HG02884 (cell line): ENCODE results near the gene E2F4.

Experiments
- ATAC-seq: cut with Tn5 transposase; IDR thresholded peaks from one replicate; pipeline ENCODE4 v1.9.1; 2021; ENCODE audit warnings: mild to moderate bottlenecking, moderate library complexity; ENCODE audit not compliant: unreplicated experiment

E2F4 gene

DNA sequence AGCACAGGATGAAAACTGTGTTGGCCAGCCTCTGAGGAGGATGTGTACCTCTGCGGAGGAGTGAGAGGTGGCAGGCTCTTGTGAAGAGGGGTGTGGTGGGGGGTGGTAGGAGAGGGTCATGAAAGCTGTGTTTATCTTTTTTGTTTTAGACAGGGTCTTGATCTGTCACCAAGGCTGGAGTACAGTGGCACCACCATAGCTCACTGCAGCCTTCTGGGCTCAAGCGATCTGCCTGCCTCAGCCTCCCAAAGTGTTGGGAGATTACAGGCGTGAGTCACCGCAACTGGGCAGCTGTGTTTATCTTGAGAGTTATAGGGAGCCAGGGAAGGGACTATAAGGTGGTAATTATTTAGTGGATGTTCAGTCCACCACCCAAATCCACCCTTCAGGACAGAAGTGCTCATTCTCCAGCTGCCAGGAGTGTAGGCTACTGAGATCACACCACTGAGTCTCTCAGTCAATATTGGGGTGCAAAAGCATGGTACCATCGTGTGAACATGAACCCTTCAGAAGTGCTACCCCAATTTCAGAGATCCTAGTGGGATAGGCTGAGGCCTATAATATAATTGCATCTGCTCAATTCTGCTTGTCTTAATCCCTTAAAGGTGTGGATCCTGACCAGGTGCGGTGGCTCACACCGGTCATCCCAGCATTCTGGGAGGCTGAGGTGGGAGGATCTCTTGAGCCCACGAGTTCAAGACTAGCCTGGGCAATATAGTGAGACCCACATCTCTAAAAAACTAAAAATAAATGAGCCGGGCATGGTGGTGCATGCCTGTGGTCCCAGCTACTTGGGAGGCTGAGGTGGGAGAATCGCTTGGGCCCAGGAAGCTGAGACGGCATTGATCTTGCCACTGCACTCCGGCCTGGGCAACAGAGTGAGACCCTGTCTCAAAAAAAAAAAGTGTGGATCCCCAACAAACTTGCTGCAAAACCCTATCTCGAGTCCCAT lies 1.2 kb upstream of the E2F4 start:
- no peak for ATAC-seq

DNA sequence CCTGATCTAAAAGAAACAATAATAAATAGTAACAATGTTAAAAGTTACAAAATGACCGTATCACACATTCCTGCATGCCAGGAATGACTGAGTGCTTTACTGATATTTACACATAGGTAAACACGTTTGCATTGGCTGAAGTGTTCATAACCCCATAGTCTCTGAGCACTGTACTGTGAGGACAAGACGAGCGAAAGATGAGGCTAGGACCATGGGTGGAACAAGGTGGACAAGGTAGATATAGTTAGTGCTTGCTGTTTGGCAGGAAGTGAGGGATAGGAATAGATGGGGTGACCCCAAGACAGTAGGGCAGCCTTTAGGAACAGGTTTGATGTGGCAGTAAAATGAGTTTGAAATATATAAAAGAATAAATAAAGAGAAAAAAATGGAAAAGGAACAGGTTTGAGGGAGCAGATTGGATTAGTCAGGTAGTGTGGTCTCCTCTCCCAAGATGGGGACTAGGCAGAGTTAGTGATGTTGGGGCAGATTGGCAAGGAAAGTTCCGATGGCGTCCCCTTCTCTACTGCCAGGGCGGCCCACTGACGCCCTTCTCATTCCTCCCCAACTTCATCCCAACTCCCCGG lies 452 bp upstream of the E2F4 start:
- ATAC-seq: no peak

DNA sequence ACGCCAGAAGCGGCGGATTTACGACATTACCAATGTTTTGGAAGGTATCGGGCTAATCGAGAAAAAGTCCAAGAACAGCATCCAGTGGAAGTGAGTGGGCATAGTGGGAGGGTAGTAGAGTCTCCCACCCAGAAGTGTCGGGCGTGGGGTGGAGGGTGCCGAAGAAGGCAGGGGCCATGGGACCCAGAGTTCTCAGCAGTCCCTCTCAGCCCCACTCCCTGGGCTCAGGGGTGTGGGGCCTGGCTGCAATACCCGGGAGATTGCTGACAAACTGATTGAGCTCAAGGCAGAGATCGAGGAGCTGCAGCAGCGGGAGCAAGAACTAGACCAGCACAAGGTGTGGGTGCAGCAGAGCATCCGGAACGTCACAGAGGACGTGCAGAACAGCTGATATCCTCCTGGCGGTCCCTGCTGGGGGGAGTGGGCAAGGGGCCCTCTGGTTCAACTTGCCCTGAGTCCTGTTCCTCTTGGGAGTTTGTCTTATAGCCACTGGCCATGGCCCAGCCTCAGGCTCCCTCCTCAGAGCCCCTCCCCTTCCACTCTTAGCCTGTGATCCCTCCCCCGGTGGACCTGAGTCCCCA lies 916 bp downstream of the E2F4 start:
- no peak for ATAC-seq

DNA sequence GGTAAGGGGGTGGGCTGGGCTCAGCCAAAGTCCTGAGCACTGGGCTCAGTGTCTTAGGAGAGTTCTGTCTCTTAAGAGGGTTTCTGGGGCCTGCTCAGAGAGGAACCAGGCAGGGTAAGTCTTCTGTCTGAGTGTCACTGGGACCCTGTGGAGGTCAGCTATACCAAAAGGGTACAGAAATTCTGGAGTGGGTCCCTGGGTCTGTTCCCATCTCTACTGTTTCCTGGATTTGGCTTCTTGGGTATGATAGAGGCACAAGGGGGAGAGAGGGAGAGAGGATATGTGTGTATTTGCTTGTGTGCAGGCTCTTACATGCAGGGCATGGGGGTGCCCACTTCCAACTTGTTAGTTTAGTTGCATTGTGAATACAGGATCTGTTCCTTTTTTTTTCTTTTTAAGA lies 1.6 kb downstream of the E2F4 start:
- no peak for ATAC-seq

DNA sequence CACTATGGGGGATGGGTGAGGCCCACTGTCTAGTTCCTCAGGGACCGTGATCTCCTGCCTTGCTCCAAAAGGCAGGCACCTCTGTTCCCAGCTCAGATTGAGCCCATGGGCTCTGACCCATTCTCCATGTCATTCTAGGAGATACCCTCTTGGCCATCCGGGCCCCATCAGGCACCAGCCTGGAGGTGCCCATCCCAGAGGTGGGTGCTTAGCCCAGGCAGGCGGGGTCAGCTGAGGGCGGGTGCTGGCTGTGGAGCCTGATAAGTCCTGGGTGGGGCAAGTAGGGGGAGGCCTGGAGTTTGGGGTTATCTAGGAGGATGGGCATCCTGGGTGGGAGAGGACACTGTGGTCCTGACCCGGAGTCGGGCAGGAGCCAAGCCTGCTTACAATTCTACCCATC lies 2.3 kb downstream of the E2F4 start:
- ATAC-seq: no peak

DNA sequence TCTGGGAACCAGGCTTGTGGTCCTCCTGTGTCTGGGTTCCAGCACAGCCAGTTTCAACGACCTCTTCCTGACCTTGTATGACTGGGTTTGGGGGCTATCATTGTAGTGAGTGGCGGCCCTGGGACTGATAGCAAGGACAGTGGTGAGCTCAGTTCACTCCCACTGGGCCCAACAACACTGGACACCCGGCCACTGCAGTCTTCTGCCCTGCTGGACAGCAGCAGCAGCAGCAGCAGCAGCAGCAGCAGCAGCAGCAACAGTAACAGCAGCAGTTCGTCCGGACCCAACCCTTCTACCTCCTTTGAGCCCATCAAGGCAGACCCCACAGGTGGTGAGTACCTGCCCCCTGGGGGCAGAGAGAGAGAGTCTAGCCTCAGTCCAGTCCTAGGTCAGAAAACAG lies 3.7 kb downstream of the E2F4 start:
- no peak for ATAC-seq

DNA sequence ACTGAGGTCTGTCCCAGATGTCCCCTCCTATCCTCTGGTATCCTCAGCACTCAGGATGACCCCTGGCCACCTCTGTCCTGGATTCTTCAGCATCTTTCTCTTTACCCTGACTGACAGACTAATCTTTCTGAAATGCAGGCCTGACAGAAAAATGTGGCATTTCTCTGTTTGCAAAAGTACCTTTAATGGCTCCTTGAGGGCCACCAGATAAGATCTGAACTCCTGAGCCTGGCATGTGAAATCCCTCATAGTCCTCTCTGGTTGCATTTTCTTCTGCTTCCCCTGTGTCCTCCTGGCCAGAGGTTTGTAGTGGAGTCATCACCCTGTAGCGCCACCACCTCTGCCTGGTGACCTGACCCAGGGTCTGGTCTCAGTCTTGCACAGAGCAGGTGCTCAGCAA lies 4.9 kb downstream of the E2F4 start:
- no peak for ATAC-seq

DNA sequence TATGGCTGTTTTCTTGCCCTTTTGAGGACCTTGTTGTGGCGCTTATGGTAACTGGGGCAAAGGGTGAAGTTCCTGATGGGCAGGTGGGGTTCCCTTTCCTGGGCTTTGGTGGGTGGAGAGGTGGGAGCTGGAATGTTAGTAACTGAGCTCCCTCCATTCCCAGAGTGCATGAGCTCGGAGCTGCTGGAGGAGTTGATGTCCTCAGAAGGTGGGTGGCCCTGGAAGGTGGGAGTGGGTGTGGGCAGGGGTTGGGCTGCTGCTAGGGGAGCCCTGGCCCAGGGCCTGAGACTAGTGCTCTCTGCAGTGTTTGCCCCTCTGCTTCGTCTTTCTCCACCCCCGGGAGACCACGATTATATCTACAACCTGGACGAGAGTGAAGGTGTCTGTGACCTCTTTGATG lies 5.7 kb downstream of the E2F4 start:
- ATAC-seq: no peak

DNA sequence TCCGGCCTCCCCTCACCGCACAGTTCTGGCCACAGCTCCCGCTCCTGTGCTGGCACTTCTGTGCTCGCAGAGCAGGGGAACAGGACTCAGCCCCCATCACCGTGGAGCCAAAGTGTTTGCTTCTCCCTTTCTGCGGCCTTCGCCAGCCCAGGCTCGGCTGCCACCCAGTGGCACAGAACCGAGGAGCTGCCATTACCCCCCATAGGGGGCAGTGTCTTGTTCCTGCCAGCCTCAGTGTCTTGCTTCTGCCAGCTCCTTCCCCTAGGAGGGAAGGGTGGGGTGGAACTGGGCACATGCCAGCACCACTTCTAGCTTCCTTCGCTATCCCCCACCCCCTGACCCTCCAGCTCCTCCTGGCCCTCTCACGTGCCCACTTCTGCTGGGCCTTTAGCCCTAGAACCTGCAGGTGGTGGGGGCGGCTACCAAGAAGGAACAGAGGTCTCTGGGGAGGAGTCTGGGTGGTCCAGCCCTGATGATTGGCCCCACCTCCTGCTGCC lies 6.3 kb downstream of the E2F4 start:
- ATAC-seq: no peak

DNA sequence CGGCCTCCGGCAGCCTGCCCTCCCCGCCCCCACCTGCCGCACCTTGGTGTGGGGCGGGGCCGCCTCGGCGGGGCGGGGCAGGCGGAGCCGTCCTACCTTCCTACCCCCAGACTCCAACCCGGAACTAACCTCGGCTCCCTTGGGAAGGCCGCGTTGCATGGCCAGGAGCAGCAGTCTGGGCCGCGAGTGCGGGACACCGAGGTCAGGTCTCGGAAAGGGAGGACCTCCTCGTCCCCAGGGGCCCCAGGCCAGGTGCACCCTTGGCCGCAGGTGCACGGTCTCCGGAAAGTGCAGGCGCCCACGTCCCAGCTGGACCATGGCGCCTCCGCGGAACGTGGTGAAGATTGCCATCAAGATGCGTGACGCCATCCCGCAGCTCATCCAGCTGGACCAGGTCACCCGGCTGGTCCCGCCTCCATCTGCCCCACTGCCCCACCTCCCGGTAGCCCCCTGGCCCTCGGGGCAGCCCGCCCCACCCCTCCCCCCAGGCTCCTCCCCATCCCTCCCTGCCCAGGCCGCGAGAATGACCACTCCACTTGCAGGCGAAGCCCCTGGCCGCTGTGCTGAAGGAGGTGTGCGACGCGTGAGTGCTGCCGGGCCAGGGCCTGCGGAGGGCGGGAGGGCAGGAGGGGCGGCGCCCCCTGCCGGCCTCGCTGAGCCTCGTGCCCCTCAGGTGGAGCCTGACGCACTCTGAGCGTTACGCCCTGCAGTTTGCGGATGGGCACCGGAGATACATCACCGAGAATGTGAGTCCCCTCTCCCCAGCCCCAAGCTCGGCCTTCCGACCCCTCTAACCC lies 7.3 kb downstream of the E2F4 start, which contains the start of gene ELMO3:
TSS of gene ELMO3 (plus strand) at position 121 of the 797 bp plus-strand sequence. CDS start at position 317, 196 bp downstream.
- no peak for ATAC-seq

DNA sequence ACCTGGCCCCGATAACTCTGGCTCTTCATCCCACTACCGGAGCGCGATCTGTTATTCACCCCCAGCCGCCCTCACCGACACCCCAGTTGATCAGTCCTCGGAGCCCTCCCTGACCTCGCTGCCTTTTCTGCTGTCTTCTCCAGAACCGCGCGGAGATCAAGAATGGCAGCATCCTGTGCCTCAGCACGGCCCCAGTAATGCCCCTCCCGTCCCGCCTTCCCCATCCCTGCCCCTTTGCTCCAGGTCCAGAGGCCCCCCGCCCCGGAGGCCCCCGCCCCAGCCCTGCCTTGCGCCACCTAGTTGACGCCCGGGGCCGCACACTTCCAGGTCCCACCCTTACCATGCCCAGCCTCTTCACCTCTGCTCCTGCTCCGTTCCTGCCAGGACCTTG lies 7.8 kb downstream of the E2F4 start:
- no peak for ATAC-seq

DNA sequence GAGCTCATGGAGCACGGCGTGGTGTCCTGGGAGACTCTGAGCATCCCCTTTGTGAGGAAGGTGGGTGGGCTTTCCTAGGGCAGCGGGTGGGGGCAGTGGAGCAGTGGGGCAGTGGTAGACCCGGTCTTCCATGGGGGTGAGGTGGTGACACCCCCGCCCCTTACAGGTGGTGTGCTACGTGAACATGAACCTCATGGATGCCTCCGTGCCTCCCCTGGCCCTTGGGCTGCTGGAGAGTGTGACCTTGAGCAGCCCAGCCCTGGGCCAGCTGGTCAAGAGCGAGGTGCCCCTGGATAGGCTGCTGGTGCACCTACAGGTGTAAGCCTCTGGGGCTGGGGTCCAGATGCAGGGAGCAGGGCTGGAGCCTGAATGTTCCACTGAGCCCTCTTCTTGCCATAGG lies 8.5 kb downstream of the E2F4 start:
- ATAC-seq: no peak

DNA sequence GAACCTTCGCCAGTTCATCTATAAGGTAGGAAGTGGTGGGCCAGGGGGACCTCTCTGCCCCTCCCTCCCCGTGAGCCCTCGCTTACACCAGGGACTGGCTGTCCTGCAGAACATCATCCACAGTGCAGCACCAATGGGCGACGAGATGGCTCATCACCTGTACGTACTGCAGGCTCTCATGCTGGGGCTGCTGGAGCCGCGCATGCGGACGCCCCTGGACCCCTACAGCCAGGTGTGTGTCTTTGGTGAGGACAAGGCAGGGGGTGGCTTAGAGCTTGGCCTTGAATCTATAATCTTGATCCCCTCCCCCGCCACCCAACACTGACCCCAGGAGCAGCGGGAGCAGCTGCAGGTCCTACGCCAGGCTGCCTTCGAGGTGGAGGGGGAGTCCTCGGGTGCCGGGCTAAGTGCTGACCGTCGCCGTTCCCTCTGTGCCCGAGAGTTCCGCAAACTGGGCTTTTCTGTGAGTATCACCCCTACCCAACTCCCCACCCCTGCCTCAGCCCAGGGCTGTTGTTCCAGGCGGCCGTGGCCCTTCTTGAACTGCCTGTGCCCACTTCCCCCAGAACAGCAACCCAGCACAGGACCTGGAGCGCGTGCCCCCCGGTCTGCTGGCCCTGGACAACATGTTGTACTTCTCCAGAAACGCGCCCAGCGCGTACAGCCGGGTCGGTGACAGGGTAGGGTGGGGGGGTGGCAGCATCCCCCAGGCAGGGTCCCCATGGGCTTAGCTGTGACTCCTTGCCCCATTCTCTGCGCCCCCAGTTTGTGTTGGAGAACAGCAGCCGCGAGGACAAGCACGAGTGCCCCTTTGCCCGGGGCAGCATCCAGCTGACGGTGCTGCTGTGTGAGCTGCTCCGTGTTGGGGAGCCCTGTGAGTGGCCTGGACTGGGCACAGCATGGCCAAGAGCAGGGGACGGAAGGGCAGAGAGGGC lies 9.7 kb downstream of the E2F4 start:
- no peak for ATAC-seq

DNA sequence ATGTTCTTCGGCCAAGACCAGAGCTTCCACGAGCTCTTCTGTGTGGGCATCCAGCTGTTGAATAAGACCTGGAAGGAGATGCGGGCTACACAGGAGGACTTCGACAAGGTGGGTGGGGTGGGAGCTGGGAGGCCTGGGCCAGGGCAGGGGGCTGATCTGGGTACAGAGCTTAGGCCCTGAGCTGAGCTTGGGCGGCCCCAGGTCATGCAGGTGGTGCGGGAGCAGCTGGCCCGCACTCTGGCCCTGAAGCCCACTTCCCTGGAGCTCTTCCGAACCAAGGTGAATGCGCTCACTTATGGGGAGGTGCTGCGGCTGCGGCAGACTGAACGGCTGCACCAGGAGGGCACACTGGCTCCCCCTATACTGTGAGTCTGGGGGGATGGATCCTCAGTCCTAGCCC lies 10.5 kb downstream of the E2F4 start:
- no peak for ATAC-seq

DNA sequence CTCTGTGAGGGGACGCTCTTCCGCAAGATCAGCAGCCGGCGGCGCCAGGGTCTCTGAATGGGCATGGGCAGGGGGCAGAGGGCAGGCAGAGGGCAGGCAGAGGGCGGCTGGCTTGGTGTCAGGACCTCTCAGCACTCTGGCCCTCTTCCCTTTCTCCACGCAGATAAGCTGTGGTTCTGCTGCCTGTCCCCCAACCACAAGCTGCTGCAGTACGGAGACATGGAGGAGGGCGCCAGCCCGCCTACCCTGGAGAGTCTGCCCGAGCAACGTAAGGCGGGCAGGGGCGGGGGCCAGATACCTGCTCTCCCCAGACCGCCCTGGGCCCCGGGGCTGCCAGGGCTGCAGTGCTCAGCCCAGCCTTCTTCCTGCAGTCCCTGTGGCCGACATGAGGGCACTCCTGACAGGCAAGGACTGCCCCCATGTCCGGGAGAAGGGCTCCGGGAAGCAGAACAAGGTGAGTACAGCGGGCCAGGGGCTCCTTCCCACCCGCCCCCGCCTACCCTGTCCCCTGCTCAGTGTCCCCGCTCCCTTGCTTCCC lies 11.1 kb downstream of the E2F4 start:
- ATAC-seq: no peak

DNA sequence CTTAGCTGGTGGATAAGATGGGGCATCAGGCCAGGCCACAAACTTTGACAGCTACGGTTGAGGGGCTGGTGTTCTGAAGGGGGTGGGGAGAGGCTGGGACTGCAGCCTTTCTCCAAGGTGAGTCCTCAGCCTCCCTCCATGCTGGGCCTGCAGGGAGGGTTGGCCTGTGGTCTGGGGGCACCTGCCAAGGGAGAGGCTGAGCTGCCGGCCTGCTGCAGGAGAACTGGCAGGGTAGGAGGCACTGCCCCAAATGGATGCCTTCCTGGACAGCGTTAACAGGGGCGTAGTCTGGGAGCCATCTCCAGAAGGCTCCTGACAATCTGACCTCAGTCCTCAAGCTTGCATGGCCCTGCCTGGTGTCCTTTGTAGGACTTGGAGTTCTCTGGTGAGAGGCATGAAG lies 12.1 kb downstream of the E2F4 start:
- ATAC-seq: no peak

DNA sequence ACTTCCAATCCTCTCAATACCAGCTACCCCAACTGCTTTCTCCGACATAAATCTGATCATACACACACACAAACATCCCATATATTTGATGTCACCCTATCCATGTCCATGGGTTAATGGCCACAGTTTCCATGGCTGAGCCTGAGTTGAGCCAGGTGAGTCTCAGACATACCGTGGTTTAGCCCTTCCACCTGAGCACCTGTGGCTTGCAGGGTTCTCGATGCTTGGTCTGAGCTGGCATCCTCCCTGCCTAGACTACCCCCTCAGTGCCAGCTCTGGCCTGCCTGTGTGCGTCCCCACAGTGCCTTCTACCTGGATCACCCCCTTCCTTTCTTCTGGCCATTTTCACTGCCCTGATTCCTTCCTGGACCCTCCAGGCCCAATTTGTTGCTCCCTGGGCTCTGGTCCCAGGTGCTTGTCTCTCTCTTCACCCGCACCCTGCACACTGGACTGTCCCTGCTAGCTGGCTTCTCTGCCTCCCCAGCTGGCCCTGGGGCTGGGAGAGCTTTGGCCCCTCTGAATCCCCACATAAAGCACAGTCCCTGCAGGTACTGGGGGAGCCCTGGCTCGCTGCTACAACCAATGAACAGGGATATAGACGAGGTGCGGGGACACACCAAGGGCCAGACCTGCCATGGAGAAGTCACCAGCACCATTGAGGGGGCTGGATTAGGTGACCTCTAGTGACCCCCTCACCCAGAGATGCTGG lies 14.3 kb downstream of the E2F4 start:
- no peak for ATAC-seq

DNA sequence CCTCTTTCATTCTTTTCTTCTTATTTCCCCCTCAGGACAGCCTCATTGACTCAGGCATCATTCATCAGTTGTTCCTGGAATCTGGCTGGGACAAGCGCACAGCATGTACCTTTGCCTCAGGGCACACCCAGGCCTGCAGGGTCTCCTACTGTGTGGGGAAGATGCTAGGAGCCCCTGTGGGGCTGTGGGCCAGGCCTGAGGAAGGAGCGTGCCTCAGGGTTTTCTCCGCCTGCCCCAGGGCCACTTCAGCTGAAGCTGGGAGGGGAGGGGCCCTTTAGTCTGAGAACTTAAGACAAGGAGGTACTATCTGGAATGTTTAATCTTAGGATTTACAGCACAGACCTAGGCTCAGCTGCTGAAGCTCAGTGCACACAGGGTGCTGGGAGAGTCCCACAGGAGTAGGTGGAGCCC lies 14.9 kb downstream of the E2F4 start:
- no peak for ATAC-seq
